H1 (cell line): Measurements from ENCODE around the gene SLC12A8. TPM values are rescaled to one million over a fixed set of nuclear protein-coding genes. Genes with fewer than 3 reads are reported as not detected.

Source experiments
- CTCF ChIA-PET: fragments of 300-600 bp; sonication (Branson Sonifier 250); formaldehyde crosslinking; loops from one replicate; lab custom pipeline; 2021; ENCODE audit not compliant: partially characterized antibody; lab: Charles Lee
- POLR2A ChIA-PET: fragments of 300-600 bp; sonication (Branson Sonifier 250); formaldehyde crosslinking; loops from one replicate; lab custom pipeline; 2021; ENCODE audit warnings: inconsistent platforms; ENCODE audit not compliant: partially characterized antibody; lab: Charles Lee
- DNase-seq, 2 experiments: peaks; one replicate each; pipeline versions ENCODE4 v3.0.0 to v3.0.0-alpha.2; 2010 to 2022; ENCODE audit warnings: low spot score in 2 of 2, low read depth in 1 of 2, mixed read lengths in 1 of 2
- FAIRE-seq: peaks from 2 replicates; lab custom pipeline; 2011; peaks lifted over from hg19 to GRCh38; lab: Jason Lieb, UNC
- H2AFZ ChIP-seq: 2 replicates; pipeline ENCODE4 v1.8.1; 2012; ENCODE audit warnings: low read length, inconsistent platforms
- H2AK5ac ChIP-seq: 2 replicates; pipeline ENCODE4 v1.6.1; 2013; ENCODE audit warnings: low read depth, low read length
- H2BK120ac ChIP-seq: replicated peaks from 2 replicates; pipeline ENCODE3; 2013; ENCODE audit warnings: low read depth, low read length, inconsistent platforms
- H2BK12ac ChIP-seq: 2 replicates; pipeline ENCODE4 v1.6.1; 2013; ENCODE audit warnings: low read depth, low read length
- H2BK15ac ChIP-seq: 2 replicates; pipeline ENCODE4 v1.6.1; 2013; ENCODE audit warnings: low read length
- H2BK20ac ChIP-seq: 2 replicates; pipeline ENCODE4 v1.6.1; 2013; ENCODE audit warnings: low read length
- H2BK5ac ChIP-seq: 2 replicates; pipeline ENCODE4 v1.6.1; 2013; ENCODE audit warnings: low read depth, low read length
- H3K14ac ChIP-seq: 2 replicates; pipeline ENCODE4 v1.6.1; 2013; ENCODE audit warnings: inconsistent platforms; ENCODE audit not compliant: insufficient read length
- H3K18ac ChIP-seq: 2 replicates; pipeline ENCODE4 v1.6.1; 2013; ENCODE audit warnings: low read length; ENCODE audit errors: extremely low read depth
- H3K23ac ChIP-seq: 2 replicates; pipeline ENCODE4 v1.6.1; 2013; ENCODE audit warnings: inconsistent platforms; ENCODE audit not compliant: insufficient read length
- H3K23me2 ChIP-seq: 2 replicates; pipeline ENCODE4 v1.6.1; 2013; ENCODE audit warnings: low read depth, low read length
- H3K27ac ChIP-seq: 2 replicates; pipeline ENCODE4 v1.6.1; 2011; ENCODE audit warnings: low read depth, low read length, inconsistent platforms
- H3K27me3 ChIP-seq, 4 experiments: replicated peaks in 1 of 4; 1 replicate in 1 of 4; 2 replicates in 3 of 4; pipeline versions ENCODE4 v1.6.1 to v1.8.1; 2011 to 2013; ENCODE audit warnings: low read length in 3 of 4, mild to moderate bottlenecking in 3 of 4, inconsistent platforms in 2 of 4, mixed read lengths in 2 of 4, moderate library complexity in 1 of 4; ENCODE audit not compliant: control insufficient read depth in 3 of 4, insufficient read depth in 3 of 4; ENCODE audit errors: extremely low read depth in 1 of 4
- H3K36me3 ChIP-seq, 4 experiments: 2 replicates each; pipeline versions ENCODE4 v1.6.1 to v1.8.1; 2011 to 2013; ENCODE audit warnings: mild to moderate bottlenecking in 4 of 4, low read length in 3 of 4, moderate library complexity in 2 of 4, control low read depth in 1 of 4, inconsistent platforms in 1 of 4; ENCODE audit not compliant: insufficient read depth in 4 of 4, control insufficient read depth in 2 of 4
- H3K4ac ChIP-seq: replicated peaks from 2 replicates; pipeline ENCODE3; 2013; ENCODE audit warnings: low read length, low read depth, mixed read lengths, inconsistent platforms; ENCODE audit not compliant: insufficient read length
- H3K4me1 ChIP-seq, 4 experiments: replicated peaks in 1 of 4; 1 replicate in 1 of 4; 2 replicates in 3 of 4; pipeline versions ENCODE4 v1.6.1 to v1.8.1; 2011 to 2013; ENCODE audit warnings: low read length in 3 of 4, inconsistent platforms in 2 of 4, mixed read lengths in 1 of 4; ENCODE audit not compliant: insufficient read depth in 4 of 4, control insufficient read depth in 3 of 4
- H3K4me2 ChIP-seq, 2 experiments: 2 replicates each; pipeline versions ENCODE4 v1.6.1 to v1.8.1; 2011 to 2013; ENCODE audit warnings: low read depth in 2 of 2, low read length in 2 of 2, control low read depth in 1 of 2, inconsistent platforms in 1 of 2, mild to moderate bottlenecking in 1 of 2; ENCODE audit not compliant: insufficient read depth in 1 of 2
- H3K4me3 ChIP-seq, 4 experiments: fragments of 200-600, 300-600 bp in 1 of 4; sonication (generic), shearing (Covaris generic), sonication (Bioruptor Twin) in 1 of 4; 2 replicates each; pipeline versions ENCODE4 v1.5.1 to v1.8.1; 2011 to 2016; ENCODE audit warnings: low read length in 4 of 4, low read depth in 3 of 4, control low read depth in 2 of 4, inconsistent platforms in 2 of 4, mild to moderate bottlenecking in 2 of 4, mixed read lengths in 1 of 4, moderate library complexity in 1 of 4; ENCODE audit not compliant: insufficient read depth in 2 of 4; ENCODE audit errors: extremely low read depth in 1 of 4
- H3K56ac ChIP-seq: replicated peaks from 2 replicates; pipeline ENCODE3; 2013; ENCODE audit warnings: low read depth, mild to moderate bottlenecking, mixed read lengths, low read length, inconsistent platforms; ENCODE audit not compliant: insufficient read length
- H3K79me1 ChIP-seq: 2 replicates; pipeline ENCODE4 v1.6.1; 2013; ENCODE audit warnings: low read depth, low read length, control low read depth
- H3K79me2 ChIP-seq, 2 experiments: 2 replicates each; pipeline versions ENCODE4 v1.6.1 to v1.8.1; 2012 to 2013; ENCODE audit warnings: low read length in 2 of 2, mild to moderate bottlenecking in 2 of 2, inconsistent platforms in 1 of 2; ENCODE audit not compliant: insufficient read depth in 2 of 2, control insufficient read depth in 1 of 2
- H3K9ac ChIP-seq, 4 experiments: replicated peaks in 1 of 4; 1 replicate in 1 of 4; 2 replicates in 3 of 4; pipeline versions ENCODE4 v1.6.1 to v1.8.1; 2011 to 2013; ENCODE audit warnings: low read depth in 3 of 4, low read length in 3 of 4, control low read depth in 2 of 4, mild to moderate bottlenecking in 2 of 4, moderate library complexity in 2 of 4, inconsistent platforms in 1 of 4; ENCODE audit errors: extremely low read depth in 1 of 4
- H3K9me3 ChIP-seq, 2 experiments: 2 replicates each; pipeline versions ENCODE4 v1.6.1 to v1.8.1; 2012 to 2013; ENCODE audit warnings: mild to moderate bottlenecking in 2 of 2, moderate library complexity in 2 of 2, control low read depth in 1 of 2, inconsistent platforms in 1 of 2, low read depth in 1 of 2, low read length in 1 of 2, mixed read lengths in 1 of 2; ENCODE audit not compliant: insufficient read depth in 2 of 2
- H4K20me1 ChIP-seq, 2 experiments: replicated peaks in 1 of 2; 2 replicates each; pipeline versions ENCODE3 to v1.8.1; 2011 to 2013; ENCODE audit warnings: inconsistent platforms in 2 of 2, low read length in 2 of 2, mild to moderate bottlenecking in 1 of 2; ENCODE audit not compliant: insufficient read depth in 2 of 2, control insufficient read depth in 1 of 2
- H4K5ac ChIP-seq: 2 replicates; pipeline ENCODE4 v1.6.1; 2013; ENCODE audit warnings: low read length, low read depth, mixed read lengths, inconsistent platforms; ENCODE audit not compliant: insufficient read length
- H4K8ac ChIP-seq: 2 replicates; pipeline ENCODE4 v1.8.0; 2013; ENCODE audit warnings: mild to moderate bottlenecking, moderate library complexity, low read length, inconsistent platforms; ENCODE audit not compliant: insufficient read depth; ENCODE audit errors: extremely low read depth
- H4K91ac ChIP-seq: replicated peaks from 2 replicates; pipeline ENCODE3; 2013; ENCODE audit warnings: low read length, mixed read lengths, inconsistent platforms; ENCODE audit not compliant: insufficient read length
- CREB1 ChIP-seq: IDR thresholded peaks from 2 replicates; pipeline ENCODE4 v1.6.1; 2012; ENCODE audit warnings: inconsistent platforms
- HDAC6 ChIP-seq: IDR thresholded peaks from one replicate; pipeline ENCODE4 v1.7.1; 2012; ENCODE audit warnings: low read depth, mild to moderate bottlenecking, inconsistent platforms, low read length, moderate library complexity
- KDM4A ChIP-seq: IDR thresholded peaks from one replicate; pipeline ENCODE4 v1.7.1; 2012; ENCODE audit warnings: low read depth, mild to moderate bottlenecking, moderate library complexity, low read length, inconsistent platforms; ENCODE audit not compliant: severe bottlenecking
- NRF1 ChIP-seq: IDR thresholded peaks from 2 replicates; pipeline ENCODE4 v1.6.1; 2011; ENCODE audit warnings: mild to moderate bottlenecking, low read depth, low read length, improper control_type of control experiment
- POLR2AphosphoS5 ChIP-seq: IDR thresholded peaks from 2 replicates; pipeline ENCODE4 v1.6.1; 2011; ENCODE audit warnings: low read depth, low read length
- RFX5 ChIP-seq: IDR thresholded peaks from 2 replicates; pipeline ENCODE4 v1.6.1; 2011; ENCODE audit warnings: low read depth, low read length, improper control_type of control experiment, borderline replicate concordance
- TAF7 ChIP-seq: optimal IDR thresholded peaks from 2 replicates; pipeline ENCODE3; 2011; ENCODE audit warnings: low read depth, mild to moderate bottlenecking, inconsistent platforms, low read length, moderate library complexity, borderline replicate concordance
- USF2 ChIP-seq: IDR thresholded peaks from 2 replicates; pipeline ENCODE4 v1.6.1; 2011; ENCODE audit warnings: low read length, improper control_type of control experiment
- WGBS, 2 experiments: shearing (Covaris generic) in 1 of 2; methylation state at CpG; one replicate each; pipeline versions ENCODE4 v1.1.6 to v1.1.7; 2013 to 2015; ENCODE audit warnings: low lambda C conversion rate in 2 of 2, mixed read lengths in 2 of 2, inconsistent platforms in 1 of 2, low coverage in 1 of 2, missing lambda C conversion rate in 1 of 2; ENCODE audit not compliant: insufficient replicate concordance in 2 of 2, insufficient coverage in 1 of 2, insufficient read length in 1 of 2; ENCODE audit errors: extremely low coverage in 1 of 2, missing lambda C conversion rate in 1 of 2; 5-methylcytosine and 5-hydroxymethylcytosine counted together
- polyA plus RNA-seq, 7 experiments: library from polyadenylated mRNA; depleted of rRNA in 3 of 7; stranded (reverse) in 5 of 7; unstranded in 2 of 7; fragments of >200 nt in 5 of 7; fragments of 200-250 nt in 2 of 7; gene quantifications; 1 replicate in 5 of 7; 2 replicates in 1 of 7; 4 replicates in 1 of 7; pipeline versions ENCODE4 v1.2.1 to v1.2.3, GENCODE V29; 2011 to 2013; ENCODE audit warnings: missing spikeins in 2 of 7, mixed read lengths in 2 of 7
- total RNA-seq: library from RNA; stranded (reverse); fragmentation: NEBNext Ultra II Directional; extraction: Animal tissue kit (Norgen Biotek cat#: 25700); gene quantifications from 2 replicates; pipeline ENCODE4 v1.2.1, GENCODE V29; 2021

Gene SLC12A8
- total and polyA plus RNA-seq, 2 of the 8 experiments (the other 6 are each of a cell fraction or from before 2014, with no cell fraction given): 13.7 to 14.4 TPM

- FAIRE-seq: no peak
- Histone ChIP-seq H4K8ac (no peak overlapping the region), H4K91ac (no peak overlapping the region), H3K9ac (no peak overlapping the region), H2AFZ (no peak overlapping the region), H3K27me3 (peaks cover 7 to 22% (median 14%) of the 10 kb centered on the region in 4 experiments), H2BK5ac (no peak overlapping the region), H3K36me3 (no peaks in the 10 kb centered on the region), H3K23me2 (peaks cover 1% of the 10 kb centered on the region; the same call in 1 of the 2 replicates), H3K4me2 (no peak overlapping the region), H2BK20ac (no peak overlapping the region), H3K79me2 (no peaks in the 10 kb centered on the region), H3K4ac (no peak overlapping the region), H3K18ac (no peak overlapping the region; the same call in 1 of the 2 replicates), H3K27ac (no peak overlapping the region), H3K79me1 (no peaks in the 10 kb centered on the region), H2BK120ac (no peak overlapping the region), H4K20me1 (no peaks in the 10 kb centered on the region), H4K5ac (no peak overlapping the region), H3K56ac (no peak overlapping the region), H3K14ac (no peak overlapping the region), H3K4me3 (no peak overlapping the region), H2AK5ac (no peak overlapping the region; the same call in 1 of the 2 replicates), H3K9me3 (no peaks in the 10 kb centered on the region), H3K23ac (no peak overlapping the region), H2BK12ac (no peak overlapping the region), H3K4me1 (peaks cover 3 to 15% (median 6%) of the 10 kb centered on the region in 4 experiments; a peak in 6 of 7 replicates), H2BK15ac (no peak overlapping the region)
- ChIA-PET CTCF (interaction anchor here (0.9 to 2.2 kb wide), 3 partner anchors 9 to 81 kb away, joined by 3 to 6 read pairs (median 6); no protein-coding TSS in a partner anchor), POLR2A (interaction anchor here (1.0 kb wide), 1 partner anchor 56 kb away, joined by 3 read pairs; no protein-coding TSS in a partner anchor)
- TF ChIP-seq HDAC6: no peak
- no peak for TF ChIP-seq USF2
- TF ChIP-seq RFX5: no peak
- no peak for TF ChIP-seq POLR2AphosphoS5
- TF ChIP-seq CREB1: no peak
- no peak for TF ChIP-seq KDM4A
- no peak for TF ChIP-seq TAF7
- no peak for TF ChIP-seq NRF1
- no peak for DNase-seq
- 91% methylated on average over 4 of the region's 4 CpGs; no CpG with 5 or more reads in 1 of the 2 experiments for WGBS, 2 experiments
These were observed 151.4 kb downstream of the SLC12A8 start for GRCh38 chr3:125061170-125061569.
